HL-60/S4 treated with phorbol 12-myristate 13-acetate at 8.2 ng/mL for 4 days and 3 days (cell line): ENCODE measurements around the gene KLK10.
"Not testable (repeated sequence)": the region's sequence is repeated elsewhere in the genome, so short reads cannot be mapped to it uniquely, and the experiment has no call there.

Source experiments
- in situ Hi-C: fragments of 300-500 bp; cut with MboI; formaldehyde crosslinking; loops from 2 replicates; pipeline ENCODE4 v1.15.0; 2022; ENCODE audit warnings: low sequenced_read_pairs

The KLK10 gene

DNA sequence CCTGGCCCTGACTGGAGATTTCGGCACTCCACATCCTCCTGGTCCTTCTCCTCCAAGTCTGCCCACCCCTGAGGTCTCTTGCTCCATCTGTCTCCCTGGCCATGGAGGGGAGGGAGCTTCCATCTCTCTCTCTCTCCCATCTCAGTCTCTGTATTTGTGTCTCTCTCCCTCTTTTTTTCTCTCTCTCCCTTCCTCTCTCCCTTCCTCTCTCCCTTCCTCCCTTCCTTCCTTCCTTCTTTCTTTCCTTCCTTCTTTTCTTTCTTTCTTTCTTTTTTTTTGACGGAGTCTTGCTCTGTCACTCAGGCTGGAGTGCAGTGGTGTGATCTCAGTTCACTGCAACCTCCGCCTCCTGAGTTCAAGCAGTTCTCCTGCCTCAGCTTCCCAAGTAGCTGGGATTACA is 49.7 kb downstream of the KLK10 start:
- in situ Hi-C loops: not testable (repeated sequence)

DNA sequence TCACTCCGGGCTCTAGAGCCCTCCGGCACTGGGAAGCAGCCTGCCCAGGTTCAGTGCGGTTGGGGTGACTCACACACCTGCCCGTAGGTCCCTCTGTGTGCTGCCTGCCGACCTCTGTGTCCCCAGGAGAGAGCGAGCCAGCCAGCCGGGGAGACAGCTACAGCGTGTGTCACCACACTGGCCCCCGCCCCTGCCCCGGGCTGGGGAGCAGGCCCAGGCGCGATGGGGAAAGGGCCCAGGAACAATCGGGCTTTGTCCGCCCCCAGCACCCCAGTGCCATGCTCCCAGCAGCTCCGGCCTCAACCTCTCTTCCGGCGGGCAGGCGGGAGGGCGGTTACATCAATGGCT is 50.1 kb downstream of the KLK10 start, which contains the start of gene KLK6:
Gene KLK6 (minus strand): TSS at position 179 of the 348 bp plus-strand sequence. CDS start 1,487 bp downstream, outside the sequence.
- in situ Hi-C loops: no loop called here

DNA sequence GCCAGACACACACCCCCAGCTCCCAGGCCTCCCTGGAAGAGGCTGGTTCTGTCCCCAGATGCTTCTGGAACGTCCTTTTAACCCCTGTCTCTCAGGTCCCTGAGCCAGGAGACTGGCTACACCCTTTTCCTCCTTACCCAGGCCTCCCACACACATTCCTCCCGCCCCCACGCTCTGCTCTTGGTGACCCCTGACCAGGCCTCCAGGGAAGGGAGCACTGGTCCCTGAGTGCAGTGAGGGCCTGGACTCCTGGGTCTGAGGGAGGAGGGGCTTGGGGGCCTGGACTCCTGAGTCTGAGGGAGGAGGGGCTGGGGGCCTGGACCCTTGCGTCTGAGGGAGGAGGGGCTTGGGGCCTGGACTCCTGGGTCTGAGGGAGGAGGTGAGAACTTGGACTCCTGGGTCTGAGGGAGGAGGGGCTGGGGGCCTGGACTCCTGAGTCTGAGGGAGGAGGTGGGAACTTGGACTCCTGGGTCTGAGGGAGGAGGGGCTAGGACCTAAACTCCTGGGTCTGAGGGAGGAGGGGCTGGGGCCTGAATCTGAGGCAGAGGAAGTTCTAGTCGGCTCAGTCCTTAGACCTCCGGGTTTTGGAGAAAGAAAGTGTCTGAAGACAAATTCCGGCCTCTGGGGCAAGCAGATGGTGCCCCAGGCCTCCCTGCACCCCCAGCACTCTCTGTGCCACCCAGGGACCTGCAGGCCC is 50.6 kb downstream of the KLK10 start:
- in situ Hi-C loops: no loop called here

DNA sequence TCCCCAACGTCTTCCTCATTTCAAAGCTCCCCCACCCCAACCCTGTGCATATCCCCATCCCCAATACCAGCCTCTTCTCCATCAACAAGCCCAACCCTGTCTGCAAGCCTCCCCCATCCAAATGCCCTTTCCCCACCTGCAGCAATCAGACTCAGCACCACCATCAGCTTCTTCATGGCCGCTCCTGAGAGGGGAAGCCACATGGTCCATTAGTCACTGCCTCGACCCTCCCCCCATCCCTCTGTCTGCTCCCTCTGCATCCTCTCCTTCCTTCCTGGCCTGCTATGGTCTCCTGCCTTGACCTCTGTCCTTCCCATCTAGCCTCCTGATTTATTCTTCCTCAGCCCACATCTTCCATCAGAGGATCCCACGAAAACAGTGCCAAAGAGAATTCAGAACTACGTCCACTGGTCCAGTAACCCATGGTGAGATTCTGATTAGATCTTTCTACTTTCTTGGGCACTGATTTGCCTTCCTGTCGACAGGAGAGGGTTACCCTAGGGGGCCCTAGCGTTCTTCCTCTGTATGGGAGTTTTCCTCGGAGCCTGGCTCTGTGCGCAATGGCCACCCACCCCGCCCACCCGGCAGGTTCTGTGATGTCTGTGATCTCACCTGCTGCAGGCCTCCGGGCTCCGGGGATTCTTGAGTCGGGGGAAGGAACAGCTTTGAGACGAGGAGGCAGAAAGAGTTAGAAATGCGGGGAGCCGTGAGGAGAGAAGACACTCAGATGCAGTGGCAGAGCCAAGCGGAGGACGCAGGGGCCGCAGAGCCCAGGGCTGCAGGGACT is 51.4 kb downstream of the KLK10 start:
- in situ Hi-C loops: no loop called here

DNA sequence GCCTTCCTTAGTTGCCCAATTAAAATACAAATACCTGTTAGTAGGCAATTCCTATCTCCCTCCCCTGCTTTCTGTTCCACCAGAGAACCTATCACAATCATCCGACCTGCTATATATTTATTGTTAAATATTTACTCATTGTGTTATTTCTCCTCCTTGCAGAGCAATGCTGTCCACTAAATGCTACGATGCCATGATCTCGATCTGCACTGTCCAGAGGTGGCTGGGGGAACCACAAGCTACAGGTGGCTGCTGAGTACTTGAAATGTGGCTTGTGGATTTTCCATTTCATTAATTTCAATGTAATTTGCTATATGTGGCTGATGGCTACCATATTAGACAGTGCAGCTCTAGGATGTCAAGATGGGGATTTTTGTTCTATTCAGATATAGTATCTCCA is 55.2 kb downstream of the KLK10 start:
- in situ Hi-C loops: no loop called here

DNA sequence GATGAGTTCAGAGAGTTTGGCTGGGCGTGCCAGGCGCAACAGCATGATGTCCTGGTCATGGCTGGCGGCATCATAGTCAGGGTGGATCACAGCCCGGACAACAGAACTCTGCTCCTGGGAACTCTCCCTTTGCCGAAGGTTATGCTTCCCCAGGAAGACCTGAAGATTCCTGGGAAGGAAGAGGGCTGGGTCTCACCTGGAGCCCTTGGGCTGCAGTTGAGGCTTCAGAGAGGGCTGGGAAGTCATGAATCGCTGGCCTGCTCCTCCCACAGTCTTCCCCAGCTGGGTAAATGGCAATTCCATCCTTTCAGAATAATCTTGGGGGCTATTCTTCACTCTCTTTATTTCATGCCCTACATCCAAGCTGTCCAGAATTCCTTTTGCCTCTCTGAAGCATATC is 56.1 kb downstream of the KLK10 start:
- in situ Hi-C loops: no loop called here
